ENCODE data around the gene DMXL2.
"Not testable (repeated sequence)": the region's sequence is repeated elsewhere in the genome, so short reads cannot be mapped to it uniquely, and the experiment has no call there.

The DMXL2 gene

GRCh38 chr15:51483520-51483919 lies 139.1 kb downstream of the DMXL2 start:
- DNase-seq: no peak

- DNase-seq: no peak
Measured at GRCh38 chr15:51475736-51476135, 146.8 kb downstream of the DMXL2 start.

GRCh38 chr15:51470512-51470911 lies 152.1 kb downstream of the DMXL2 start:
- no peak for DNase-seq

- DNase-seq: no peak
Measured at GRCh38 chr15:51460796-51461195, 161.8 kb downstream of the DMXL2 start.

- DNase-seq: peak; percentile 21
Measured at GRCh38 chr15:51450001-51450400, 172.6 kb downstream of the DMXL2 start.

- no peak for DNase-seq
Measured at GRCh38 chr15:51448622-51449399, 173.8 kb downstream of the DMXL2 start.

- no peak for DNase-seq
Measured at GRCh38 chr15:51447855-51448621, 174.5 kb downstream of the DMXL2 start.

GRCh38 chr15:51446029-51446744 lies 176.4 kb downstream of the DMXL2 start:
- not testable (repeated sequence) for DNase-seq

GRCh38 chr15:51444807-51445206 lies 177.8 kb downstream of the DMXL2 start:
- DNase-seq: no peak

- no peak for DNase-seq
Measured at GRCh38 chr15:51444112-51444511, 178.5 kb downstream of the DMXL2 start.

- DNase-seq: no peak
Measured at GRCh38 chr15:51443282-51443914, 179.2 kb downstream of the DMXL2 start.

- DNase-seq: no peak
Measured at GRCh38 chr15:51438526-51438925, 184.0 kb downstream of the DMXL2 start.

- no peak for DNase-seq
Measured at GRCh38 chr15:51425517-51426040, 197.0 kb downstream of the DMXL2 start.

GRCh38 chr15:51424780-51425179 lies 197.8 kb downstream of the DMXL2 start:
- DNase-seq: no peak

- DNase-seq: not testable (repeated sequence)
Measured at GRCh38 chr15:51423040-51423439, 199.5 kb downstream of the DMXL2 start.

GRCh38 chr15:51416129-51416528 lies 206.4 kb downstream of the DMXL2 start:
- no peak for DNase-seq

- DNase-seq: no peak
Measured at GRCh38 chr15:51414256-51414860, 208.2 kb downstream of the DMXL2 start.

- DNase-seq: no peak
Measured at GRCh38 chr15:51405693-51406523, 216.7 kb downstream of the DMXL2 start.

GRCh38 chr15:51403946-51404695 lies 218.4 kb downstream of the DMXL2 start:
- no peak for DNase-seq

- peak; percentile 30 for DNase-seq
Measured at GRCh38 chr15:51403072-51403878, 219.3 kb downstream of the DMXL2 start.

All from EL (cell line).